Measurements from ENCODE around the gene RPH3AL.

- TF ChIP-seq, protein P1, sequence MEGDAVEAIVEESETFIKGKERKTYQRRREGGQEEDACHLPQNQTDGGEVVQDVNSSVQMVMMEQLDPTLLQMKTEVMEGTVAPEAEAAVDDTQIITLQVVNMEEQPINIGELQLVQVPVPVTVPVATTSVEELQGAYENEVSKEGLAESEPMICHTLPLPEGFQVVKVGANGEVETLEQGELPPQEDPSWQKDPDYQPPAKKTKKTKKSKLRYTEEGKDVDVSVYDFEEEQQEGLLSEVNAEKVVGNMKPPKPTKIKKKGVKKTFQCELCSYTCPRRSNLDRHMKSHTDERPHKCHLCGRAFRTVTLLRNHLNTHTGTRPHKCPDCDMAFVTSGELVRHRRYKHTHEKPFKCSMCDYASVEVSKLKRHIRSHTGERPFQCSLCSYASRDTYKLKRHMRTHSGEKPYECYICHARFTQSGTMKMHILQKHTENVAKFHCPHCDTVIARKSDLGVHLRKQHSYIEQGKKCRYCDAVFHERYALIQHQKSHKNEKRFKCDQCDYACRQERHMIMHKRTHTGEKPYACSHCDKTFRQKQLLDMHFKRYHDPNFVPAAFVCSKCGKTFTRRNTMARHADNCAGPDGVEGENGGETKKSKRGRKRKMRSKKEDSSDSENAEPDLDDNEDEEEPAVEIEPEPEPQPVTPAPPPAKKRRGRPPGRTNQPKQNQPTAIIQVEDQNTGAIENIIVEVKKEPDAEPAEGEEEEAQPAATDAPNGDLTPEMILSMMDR (IDR thresholded peaks at IDR 0.05 in 8 of 11, conservative IDR thresholded peaks at IDR 0.05 in 3 of 11), result no peak
- no peak for TF ChIP-seq POLR2A (IDR thresholded peaks at IDR 0.05)
Observed at GRCh38 chr17:194828-195602, 157.6 kb downstream of the RPH3AL start.
